HCT116 (cell line): Measurements from ENCODE around the gene CHRD. TPM values are rescaled to one million over a fixed set of nuclear protein-coding genes. Genes with fewer than 3 reads are reported as not detected.
A peak's percentile ranks its signal among the peaks of the same experiment; 100 is the strongest.

Source experiments
- ATAC-seq: fragments of 200-7000 bp; cut with Tn5 transposase; 2 replicates; pipeline ENCODE4 v1.9.1; 2020; ENCODE audit warnings: mild to moderate bottlenecking, moderate library complexity
- BruUV-seq: library from RNA; stranded (reverse); fragments of 400-500 nt; replicated peaks from 2 replicates; lab custom pipeline; 2021; lab: Mats Ljungman, UMichigan
- CTCF ChIA-PET: fragments of 300-600 bp; sonication (Branson Sonifier 250); formaldehyde crosslinking; loops from one replicate; lab custom pipeline; 2021; ENCODE audit warnings: antibody characterized with exemption; lab: Charles Lee
- POLR2A ChIA-PET: fragments of 300-600, 350-600 bp; sonication (Branson Sonifier 250); formaldehyde crosslinking; loops from one replicate; lab custom pipeline; 2021; ENCODE audit warnings: antibody characterized with exemption; lab: Charles Lee
- RAD21 ChIA-PET, 2 experiments: fragments of 300-600 bp; sonication (Branson Sonifier 250); formaldehyde crosslinking; loops; one replicate each; lab custom pipeline; 2023; ENCODE audit warnings: low total read pairs in 2 of 2; ENCODE audit not compliant: uncharacterized antibody in 2 of 2, unreplicated experiment in 2 of 2, low non-redundant PET in 1 of 2; lab: Charles Lee
- DNase-seq: peaks from one replicate; pipeline ENCODE4 v3.0.0-alpha.2; 2010; ENCODE audit warnings: low read depth, low spot score
- H2AFZ ChIP-seq: fragments of 200-600 bp; shearing (Covaris generic), sonication (generic); 2 replicates; pipeline ENCODE4 v1.6.1; 2017; ENCODE audit warnings: low read depth, mixed run types, mixed read lengths, antibody characterized with exemption, low read length; ENCODE audit not compliant: poor library complexity, severe bottlenecking
- H3K27ac ChIP-seq: 2 replicates; pipeline ENCODE4 v1.5.1; 2012; ENCODE audit warnings: low read depth, low read length
- H3K27me3 ChIP-seq: fragments of 200-600 bp; sonication (generic); 2 replicates; pipeline ENCODE4 v1.6.1; 2016; ENCODE audit warnings: mixed run types, low read length, mixed read lengths; ENCODE audit not compliant: insufficient read depth
- H3K36me3 ChIP-seq, 2 experiments: fragments of 200-500 bp in 1 of 2; fragments of 200-600 bp in 1 of 2; sonication (Bioruptor generic) in 1 of 2; sonication (generic) in 1 of 2; 2 replicates each; pipeline versions ENCODE4 v1.5.1 to v1.6.1; 2014 to 2016; ENCODE audit warnings: low read length in 2 of 2, inconsistent platforms in 1 of 2, mixed read lengths in 1 of 2, mixed run types in 1 of 2; ENCODE audit not compliant: insufficient read depth in 2 of 2, control insufficient read depth in 1 of 2
- H3K4me1 ChIP-seq, 2 experiments: fragments of 200-600 bp in 1 of 2; sonication (generic) in 1 of 2; 2 replicates each; pipeline versions ENCODE4 v1.5.1 to v1.6.1; 2012 to 2017; ENCODE audit warnings: low read length in 2 of 2, inconsistent platforms in 1 of 2, mild to moderate bottlenecking in 1 of 2, mixed read lengths in 1 of 2, mixed run types in 1 of 2, moderate library complexity in 1 of 2; ENCODE audit not compliant: insufficient read depth in 2 of 2, control insufficient read depth in 1 of 2
- H3K4me2 ChIP-seq: fragments of 200-600 bp; sonication (generic); 2 replicates; pipeline ENCODE4 v1.6.1; 2017; ENCODE audit warnings: mixed run types, low read length, mixed read lengths
- H3K4me3 ChIP-seq, 2 experiments: fragments of 200-600 bp in 1 of 2; sonication (generic) in 1 of 2; replicated peaks in 1 of 2; 2 replicates each; pipeline ENCODE4 v1.5.1; 2011 to 2016; ENCODE audit warnings: low read length in 2 of 2, control low read depth in 1 of 2, low read depth in 1 of 2, mild to moderate bottlenecking in 1 of 2, mixed read lengths in 1 of 2, mixed run types in 1 of 2
- H3K79me2 ChIP-seq: fragments of 200-600 bp; sonication (generic); 2 replicates; pipeline ENCODE4 v1.6.1; 2017; ENCODE audit warnings: mild to moderate bottlenecking, mixed run types, low read length, moderate library complexity, mixed read lengths; ENCODE audit not compliant: insufficient read depth
- H3K9ac ChIP-seq: fragments of 200-600 bp; sonication (generic); 2 replicates; pipeline ENCODE4 v1.6.1; 2016; ENCODE audit warnings: low read length, mixed read lengths
- H3K9me2 ChIP-seq: fragments of 200-600 bp; sonication (generic), shearing (Covaris generic); 2 replicates; pipeline ENCODE4 v1.6.1; 2017; ENCODE audit warnings: mixed run types, mild to moderate bottlenecking, moderate library complexity; ENCODE audit not compliant: insufficient read depth
- H3K9me3 ChIP-seq, 2 experiments: fragments of 200-500 bp in 1 of 2; fragments of 200-600 bp in 1 of 2; sonication (Bioruptor generic) in 1 of 2; sonication (generic) in 1 of 2; 2 replicates each; pipeline ENCODE4 v1.6.1; 2014 to 2017; ENCODE audit warnings: low read length in 2 of 2, mixed read lengths in 2 of 2, inconsistent platforms in 1 of 2, low read depth in 1 of 2, mild to moderate bottlenecking in 1 of 2, mixed run types in 1 of 2, moderate library complexity in 1 of 2; ENCODE audit not compliant: control insufficient read depth in 1 of 2, insufficient read depth in 1 of 2
- H4K20me1 ChIP-seq: fragments of 200-600 bp; sonication (generic), shearing (Covaris generic); 2 replicates; pipeline ENCODE4 v1.6.1; 2017; ENCODE audit warnings: mixed run types, mild to moderate bottlenecking, moderate library complexity; ENCODE audit not compliant: insufficient read depth
- EGR1 ChIP-seq: IDR thresholded peaks from 2 replicates; pipeline ENCODE4 v1.6.1; 2012; ENCODE audit warnings: low read depth
- ELF1 ChIP-seq: IDR thresholded peaks from 2 replicates; pipeline ENCODE4 v1.6.1; 2012; ENCODE audit warnings: low read depth, borderline replicate concordance
- RAD21 ChIP-seq: IDR thresholded peaks from 2 replicates; pipeline ENCODE4 v1.6.1; 2012; ENCODE audit warnings: low read depth, mild to moderate bottlenecking
- TCF7L2 ChIP-seq: IDR thresholded peaks from 2 replicates; pipeline ENCODE4 v1.7.0; 2011; ENCODE audit warnings: borderline replicate concordance, inconsistent platforms; ENCODE audit not compliant: insufficient read depth, insufficient read length; ENCODE audit errors: extremely low read depth
- YY1 ChIP-seq: IDR thresholded peaks from 2 replicates; pipeline ENCODE4 v1.6.1; 2011; ENCODE audit warnings: low read length, low read depth, moderate library complexity, mild to moderate bottlenecking; ENCODE audit not compliant: insufficient replicate concordance; ENCODE audit errors: extremely low read depth
- ZFX ChIP-seq: fragments of 450-650 bp; IDR thresholded peaks from 2 replicates; pipeline ENCODE4 v1.6.1; 2017
- intact Hi-C: fragments of 100-400 bp; cut with micrococcal nuclease; formaldehyde crosslinking; loops from 2 replicates; pipeline ENCODE4 v1.10.0; 2022
- total RNA-seq: library from RNA; stranded (reverse); gene quantifications from one replicate; pipeline ENCODE4 v1.2.1, GENCODE V29; 2021; ENCODE audit not compliant: unreplicated experiment
- TF ChIP-seq, protein P1 (sequence below): IDR thresholded peaks from 2 replicates; pipeline ENCODE4 v1.6.1; 2012; ENCODE audit warnings: low read depth
- TF ChIP-seq, protein P2 (sequence below): IDR thresholded peaks from 2 replicates; pipeline ENCODE4 v1.6.1; 2012
- TF ChIP-seq, protein P3 (sequence below), 3 experiments: fragments of 200-600 bp in 1 of 3; sonication (generic) in 1 of 3; IDR thresholded peaks in 2 of 3; conservative IDR thresholded peaks in 1 of 3; 2 replicates each; pipeline ENCODE4 v1.5.1; 2012 to 2017; ENCODE audit warnings: low read depth in 2 of 3, low read length in 2 of 3, antibody characterized with exemption in 1 of 3, borderline replicate concordance in 1 of 3, control low read depth in 1 of 3, mild to moderate bottlenecking in 1 of 3, mixed read lengths in 1 of 3, mixed run types in 1 of 3, moderate library complexity in 1 of 3; ENCODE audit not compliant: insufficient read depth in 1 of 3

Gene CHRD
- total RNA-seq, 1 experiment from 2014 or later, result 8.0 TPM

- TF ChIP-seq EGR1 (peak; percentile 84), RAD21 (no peak)
- TF ChIP-seq, protein P1, sequence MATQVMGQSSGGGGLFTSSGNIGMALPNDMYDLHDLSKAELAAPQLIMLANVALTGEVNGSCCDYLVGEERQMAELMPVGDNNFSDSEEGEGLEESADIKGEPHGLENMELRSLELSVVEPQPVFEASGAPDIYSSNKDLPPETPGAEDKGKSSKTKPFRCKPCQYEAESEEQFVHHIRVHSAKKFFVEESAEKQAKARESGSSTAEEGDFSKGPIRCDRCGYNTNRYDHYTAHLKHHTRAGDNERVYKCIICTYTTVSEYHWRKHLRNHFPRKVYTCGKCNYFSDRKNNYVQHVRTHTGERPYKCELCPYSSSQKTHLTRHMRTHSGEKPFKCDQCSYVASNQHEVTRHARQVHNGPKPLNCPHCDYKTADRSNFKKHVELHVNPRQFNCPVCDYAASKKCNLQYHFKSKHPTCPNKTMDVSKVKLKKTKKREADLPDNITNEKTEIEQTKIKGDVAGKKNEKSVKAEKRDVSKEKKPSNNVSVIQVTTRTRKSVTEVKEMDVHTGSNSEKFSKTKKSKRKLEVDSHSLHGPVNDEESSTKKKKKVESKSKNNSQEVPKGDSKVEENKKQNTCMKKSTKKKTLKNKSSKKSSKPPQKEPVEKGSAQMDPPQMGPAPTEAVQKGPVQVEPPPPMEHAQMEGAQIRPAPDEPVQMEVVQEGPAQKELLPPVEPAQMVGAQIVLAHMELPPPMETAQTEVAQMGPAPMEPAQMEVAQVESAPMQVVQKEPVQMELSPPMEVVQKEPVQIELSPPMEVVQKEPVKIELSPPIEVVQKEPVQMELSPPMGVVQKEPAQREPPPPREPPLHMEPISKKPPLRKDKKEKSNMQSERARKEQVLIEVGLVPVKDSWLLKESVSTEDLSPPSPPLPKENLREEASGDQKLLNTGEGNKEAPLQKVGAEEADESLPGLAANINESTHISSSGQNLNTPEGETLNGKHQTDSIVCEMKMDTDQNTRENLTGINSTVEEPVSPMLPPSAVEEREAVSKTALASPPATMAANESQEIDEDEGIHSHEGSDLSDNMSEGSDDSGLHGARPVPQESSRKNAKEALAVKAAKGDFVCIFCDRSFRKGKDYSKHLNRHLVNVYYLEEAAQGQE, result no peak
Measured at GRCh38 chr3:184335661-184336546, 44.0 kb upstream of the CHRD start (continued).

- 0 out of 2 replicates have a peak, but pooled peaks have one; percentile 8 for TF ChIP-seq ZFX
- peak; percentile 40 for TF ChIP-seq TCF7L2
- TF ChIP-seq, protein P2, sequence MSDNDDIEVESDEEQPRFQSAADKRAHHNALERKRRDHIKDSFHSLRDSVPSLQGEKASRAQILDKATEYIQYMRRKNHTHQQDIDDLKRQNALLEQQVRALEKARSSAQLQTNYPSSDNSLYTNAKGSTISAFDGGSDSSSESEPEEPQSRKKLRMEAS, result peak; percentile 52
- TF ChIP-seq ELF1, result no peak
- TF ChIP-seq YY1, result no peak
- TF ChIP-seq, protein P3, sequence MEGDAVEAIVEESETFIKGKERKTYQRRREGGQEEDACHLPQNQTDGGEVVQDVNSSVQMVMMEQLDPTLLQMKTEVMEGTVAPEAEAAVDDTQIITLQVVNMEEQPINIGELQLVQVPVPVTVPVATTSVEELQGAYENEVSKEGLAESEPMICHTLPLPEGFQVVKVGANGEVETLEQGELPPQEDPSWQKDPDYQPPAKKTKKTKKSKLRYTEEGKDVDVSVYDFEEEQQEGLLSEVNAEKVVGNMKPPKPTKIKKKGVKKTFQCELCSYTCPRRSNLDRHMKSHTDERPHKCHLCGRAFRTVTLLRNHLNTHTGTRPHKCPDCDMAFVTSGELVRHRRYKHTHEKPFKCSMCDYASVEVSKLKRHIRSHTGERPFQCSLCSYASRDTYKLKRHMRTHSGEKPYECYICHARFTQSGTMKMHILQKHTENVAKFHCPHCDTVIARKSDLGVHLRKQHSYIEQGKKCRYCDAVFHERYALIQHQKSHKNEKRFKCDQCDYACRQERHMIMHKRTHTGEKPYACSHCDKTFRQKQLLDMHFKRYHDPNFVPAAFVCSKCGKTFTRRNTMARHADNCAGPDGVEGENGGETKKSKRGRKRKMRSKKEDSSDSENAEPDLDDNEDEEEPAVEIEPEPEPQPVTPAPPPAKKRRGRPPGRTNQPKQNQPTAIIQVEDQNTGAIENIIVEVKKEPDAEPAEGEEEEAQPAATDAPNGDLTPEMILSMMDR (IDR thresholded peaks at IDR 0.05 in 2 of 3, conservative IDR thresholded peaks at IDR 0.05 in 1 of 3; ENCODE audit: borderline replicate concordance in 1 of 3, insufficient read depth in 1 of 3, low read depth in 2 of 3, low read length in 2 of 3), result no peak
- Histone ChIP-seq H3K27ac (peak overlapping the region; percentile 85), H3K4me1 (peaks cover 2 to 57% of the 10 kb centered on the region in 2 experiments; a peak in 3 of 4 replicates), H3K9me3 (no peaks in the 10 kb centered on the region), H4K20me1 (peaks cover 24% of the 10 kb centered on the region; the same call in 1 of the 2 replicates), H3K9me2 (no peaks in the 10 kb centered on the region), H3K79me2 (peaks cover 40% of the 10 kb centered on the region; the same call in 1 of the 2 replicates), H3K4me3 (peak overlapping the region; percentile 73), H3K4me2 (peak overlapping the region; percentile 90), H3K9ac (peak overlapping the region; percentile 83), H2AFZ (no peak overlapping the region), H3K27me3 (no peaks in the 10 kb centered on the region), H3K36me3 (peaks cover 21 to 32% of the 10 kb centered on the region in 2 experiments)
- POLR2A ChIA-PET, result interaction anchor here (0.7 to 1.7 kb wide), 2 partner anchors 9 to 26 kb away, joined by 3 to 5 read pairs; no protein-coding TSS in a partner anchor
- RAD21 ChIA-PET, result no interaction called here
- CTCF ChIA-PET, result interaction anchor here (1.3 to 1.5 kb wide), 2 partner anchors 9 to 204 kb away, joined by 4 to 7 read pairs; no protein-coding TSS in a partner anchor
- BruUV-seq, result TSS peak; percentile 33
- intact Hi-C loops, result no loop called here
- DNase-seq (no peak), ATAC-seq (peak; percentile 12)
Measured at GRCh38 chr3:184336547-184337398, 43.1 kb upstream of the CHRD start.
